TTC549 (cell line): ENCODE measurements around the gene ENTR1.
"Not testable (repeated sequence)": the region's sequence is repeated elsewhere in the genome, so short reads cannot be mapped to it uniquely, and the experiment has no call there.

Experiments
- FAIRE-seq: peaks from 2 replicates; lab custom pipeline; 2012; peaks lifted over from hg19 to GRCh38; lab: Jason Lieb, UNC

The ENTR1 gene

GRCh38 chr9:136438548-136439480, 28.4 kb upstream of the ENTR1 start:
- no peak for FAIRE-seq

GRCh38 chr9:136437839-136438547, 27.6 kb upstream of the ENTR1 start:
- FAIRE-seq, result no peak

GRCh38 chr9:136437430-136437829, 27.0 kb upstream of the ENTR1 start:
- no peak for FAIRE-seq

GRCh38 chr9:136436055-136436634, 25.7 kb upstream of the ENTR1 start:
- FAIRE-seq, result no peak

GRCh38 chr9:136434580-136435169, 24.3 kb upstream of the ENTR1 start:
- FAIRE-seq, result no peak

- no peak for FAIRE-seq
These were observed 23.6 kb upstream of the ENTR1 start for GRCh38 chr9:136433849-136434579.

GRCh38 chr9:136433043-136433715, 22.8 kb upstream of the ENTR1 start:
- no peak for FAIRE-seq

- FAIRE-seq, result no peak
These were observed 22.2 kb upstream of the ENTR1 start for GRCh38 chr9:136432591-136432990.

- FAIRE-seq, result no peak
These were observed 21.5 kb upstream of the ENTR1 start for GRCh38 chr9:136431782-136432350.

GRCh38 chr9:136430588-136431234, 20.3 kb upstream of the ENTR1 start:
- FAIRE-seq, result no peak

GRCh38 chr9:136429683-136430491, 19.5 kb upstream of the ENTR1 start:
- FAIRE-seq, result no peak

- no peak for FAIRE-seq
These were observed 18.7 kb upstream of the ENTR1 start for GRCh38 chr9:136429075-136429628.

GRCh38 chr9:136426787-136427186, 16.4 kb upstream of the ENTR1 start:
- FAIRE-seq, result no peak

GRCh38 chr9:136425367-136425766, 15.0 kb upstream of the ENTR1 start:
- FAIRE-seq, result not testable (repeated sequence)

- no peak for FAIRE-seq
These were observed 14.4 kb upstream of the ENTR1 start for GRCh38 chr9:136424750-136425362.

GRCh38 chr9:136423432-136424146, 13.2 kb upstream of the ENTR1 start:
- no peak for FAIRE-seq

GRCh38 chr9:136422876-136423275, 12.5 kb upstream of the ENTR1 start:
- no peak for FAIRE-seq

GRCh38 chr9:136421791-136422190, 11.4 kb upstream of the ENTR1 start:
- no peak for FAIRE-seq
